ENCODE results near the gene FBH1. TPM values are rescaled to one million over a fixed set of nuclear protein-coding genes. Genes with fewer than 3 reads are reported as not detected.

The FBH1 gene
- total and polyA plus RNA-seq, 9 of the 15 experiments (the other 6 are each of a cell fraction or from before 2014, with no cell fraction given), result 13.4 to 108 (median 77.8) TPM

- TF ChIP-seq HBP1 (CRISPR knock-in tag; IDR thresholded peaks at IDR 0.05), result no peak
Observed at GRCh38 chr10:5959581-5960069, 69.6 kb downstream of the FBH1 start (continued).

- Histone ChIP-seq H3K9ac (ENCODE audit: insufficient read depth in 1 of 2, low read depth in 2 of 2, low read length in 2 of 2) (peak overlapping the region in 1 of 2 experiments; percentile 79; a peak in 1 of 4 replicates), H2AFZ (ENCODE audit: low read depth, low read length) (no peak overlapping the region), H3K27me3 (ENCODE audit: control insufficient read depth in 2 of 2, insufficient read depth in 2 of 2, low read length in 2 of 2) (no peaks in the 10 kb centered on the region), H3K4me1 (replicated peaks in 1 of 2; ENCODE audit: control insufficient read depth in 2 of 2, insufficient read depth in 2 of 2, low read length in 2 of 2) (peaks cover 6 to 24% of the 10 kb centered on the region in 2 experiments; a peak in 4 of 5 replicates), H3K36me3 (ENCODE audit: control insufficient read depth, insufficient read depth, low read length) (peaks cover 17% of the 10 kb centered on the region; the same call in 2 of the 3 replicates), H3K79me2 (ENCODE audit: control insufficient read depth, insufficient read depth, low read length) (no peaks in the 10 kb centered on the region), H3K4me2 (ENCODE audit: insufficient read depth, low read length) (peak overlapping the region; percentile 0; the same call in 1 of the 2 replicates), H3K4me3 (no peak overlapping the region), H3K27ac (ENCODE audit: extremely low read depth, low read depth, low read length) (peak overlapping the region; percentile 26; the same call in 2 of the 3 replicates), H4K20me1 (replicated peaks; ENCODE audit: control insufficient read depth, insufficient read depth, low read length) (no peaks in the 10 kb centered on the region), H3K9me3 (replicated peaks; ENCODE audit: control insufficient read depth, insufficient read depth, low read depth, low read length) (no peaks in the 10 kb centered on the region), H3K9me1 (ENCODE audit: control insufficient read depth, insufficient read depth, low read length) (peaks cover 10% of the 10 kb centered on the region)
- BruUV-seq (replicated peaks), result no TSS peak
- ATAC-seq, result peak; percentile 81
- DNase-seq (ENCODE audit: extremely low read depth in 1 of 4, low spot score in 3 of 4), result peak; percentile 46 to 68 (median 58)
- ChIA-PET POLR2A (interaction anchor here (1.1 to 3.0 kb wide), 3 partner anchors 9 to 11 kb away, joined by 3 to 16 read pairs (median 7); no protein-coding TSS in a partner anchor), CTCF (ENCODE audit: low intra/inter-chr PET ratio) (no interaction called here)
- in situ Hi-C loops (cut with MboI), result no loop called here
- intact Hi-C loops (cut with micrococcal nuclease), result no loop called here
- peak; percentile 91 for FAIRE-seq
- 41% methylated on average over 18 of the region's 18 CpGs for WGBS (ENCODE audit: insufficient coverage, low coverage, missing lambda C conversion rate)
- TF ChIP-seq YY1 (IDR thresholded peaks at IDR 0.05; ENCODE audit: borderline replicate concordance in 1 of 3, control insufficient read depth in 1 of 3, extremely low read depth in 1 of 3, insufficient read depth in 3 of 3, insufficient read length in 1 of 3, insufficient replicate concordance in 2 of 3, low read depth in 1 of 3, low read length in 2 of 3) (peak in 1 of 3 experiments; percentile 35), ZNF449 (CRISPR knock-in tag; IDR thresholded peaks at IDR 0.05) (no peak), PTBP1 (IDR thresholded peaks at IDR 0.05; ENCODE audit: low read depth, low read length) (no peak), ZFP30 (CRISPR knock-in tag; IDR thresholded peaks at IDR 0.05; ENCODE audit: borderline replicate concordance) (no peak), KLF16 (IDR thresholded peaks at IDR 0.05) (no peak), NCOA4 (IDR thresholded peaks at IDR 0.05; ENCODE audit: partially characterized antibody) (no peak), ZNF274 (IDR thresholded peaks at IDR 0.05; ENCODE audit: borderline replicate concordance, low read depth, low read length) (no peak), HDAC3 (IDR thresholded peaks at IDR 0.05; ENCODE audit: borderline replicate concordance, partially characterized antibody) (no peak), EHMT2 (IDR thresholded peaks at IDR 0.05) (no peak), ZNF436 (CRISPR knock-in tag; IDR thresholded peaks at IDR 0.05) (no peak), ZNF583 (CRISPR knock-in tag; IDR thresholded peaks at IDR 0.05) (no peak), POLR2B (IDR thresholded peaks at IDR 0.05; ENCODE audit: low read depth, partially characterized antibody) (no peak), KDM1A (IDR thresholded peaks at IDR 0.05) (no peak), CBFA2T2 (conservative IDR thresholded peaks at IDR 0.05) (peak; percentile 31), ZNF644 (tag; IDR thresholded peaks at IDR 0.05; ENCODE audit: low read depth) (no peak), GABPB1 (CRISPR knock-in tag; IDR thresholded peaks at IDR 0.05) (no peak)
Observed at GRCh38 chr10:5960070-5960972, 70.3 kb downstream of the FBH1 start.

All from K562 (cell line).